IMR-90 (cell line): ENCODE results near the gene TEX48. TPM values are rescaled to one million over a fixed set of nuclear protein-coding genes. Genes with fewer than 3 reads are reported as not detected.

ENCODE experiments used
- ATAC-seq: fragments of 200-7000 bp; cut with Tn5 transposase; 2 replicates; pipeline ENCODE4 v1.9.1; 2020; ENCODE audit warnings: low read depth, mild to moderate bottlenecking, moderate library complexity
- BruUV-seq: library from RNA; stranded (reverse); fragments of 400-500 nt; replicated peaks from 2 replicates; lab custom pipeline; 2021; lab: Mats Ljungman, UMichigan
- CTCF ChIA-PET: fragments of 300-600 bp; formaldehyde crosslinking; extraction: SDS; loops from one replicate; lab custom pipeline; 2021; ENCODE audit warnings: antibody characterized with exemption; lab: Yijun Ruan, JAX
- POLR2A ChIA-PET: fragments of 300-600 bp; sonication (Branson Sonifier 250); formaldehyde crosslinking; loops from one replicate; lab custom pipeline; 2022; ENCODE audit warnings: antibody characterized with exemption; ENCODE audit not compliant: unreplicated experiment; lab: Charles Lee
- DNase-seq: peaks from one replicate; pipeline ENCODE4 v3.0.0; 2013
- H2AFZ ChIP-seq: replicated peaks from 2 replicates; pipeline ENCODE3; 2013; ENCODE audit warnings: low read length, mild to moderate bottlenecking; ENCODE audit not compliant: poor library complexity
- H2AK5ac ChIP-seq: 2 replicates; pipeline ENCODE4 v1.6.1; 2013; ENCODE audit warnings: low read depth, low read length, inconsistent platforms
- H2AK9ac ChIP-seq: replicated peaks from 2 replicates; pipeline ENCODE3; 2013; ENCODE audit warnings: mild to moderate bottlenecking, low read depth, low read length, moderate library complexity; ENCODE audit not compliant: poor library complexity
- H2BK120ac ChIP-seq: 2 replicates; pipeline ENCODE4 v1.6.1; 2013; ENCODE audit warnings: low read depth, low read length, inconsistent platforms
- H2BK15ac ChIP-seq: 3 replicates; pipeline ENCODE4 v1.6.1; 2013; ENCODE audit warnings: low read depth, low read length, inconsistent platforms
- H2BK20ac ChIP-seq: 2 replicates; pipeline ENCODE4 v1.6.1; 2013; ENCODE audit warnings: low read depth, mild to moderate bottlenecking, inconsistent platforms, low read length, moderate library complexity
- H2BK5ac ChIP-seq: 2 replicates; pipeline ENCODE4 v1.6.1; 2013; ENCODE audit warnings: mild to moderate bottlenecking, low read depth, low read length, inconsistent platforms; ENCODE audit not compliant: poor library complexity, severe bottlenecking
- H3K14ac ChIP-seq: replicated peaks from 2 replicates; pipeline ENCODE4 v1.6.1; 2013; ENCODE audit warnings: low read depth, low read length, inconsistent platforms
- H3K18ac ChIP-seq: 2 replicates; pipeline ENCODE4 v1.6.1; 2013; ENCODE audit warnings: low read depth, low read length, control low read depth
- H3K23ac ChIP-seq: 2 replicates; pipeline ENCODE4 v1.6.1; 2013; ENCODE audit warnings: low read depth, low read length, inconsistent platforms
- H3K27ac ChIP-seq: 2 replicates; pipeline ENCODE4 v1.5.1; 2013; ENCODE audit warnings: mild to moderate bottlenecking, control low read depth, low read length; ENCODE audit not compliant: insufficient read depth
- H3K27me3 ChIP-seq: 2 replicates; pipeline ENCODE4 v1.6.1; 2013; ENCODE audit warnings: low read length; ENCODE audit not compliant: control insufficient read depth, insufficient read depth
- H3K36me3 ChIP-seq: 2 replicates; pipeline ENCODE4 v1.6.1; 2013; ENCODE audit warnings: low read length, mixed read lengths; ENCODE audit not compliant: control insufficient read depth, insufficient read depth
- H3K4ac ChIP-seq: 2 replicates; pipeline ENCODE4 v1.6.1; 2013; ENCODE audit warnings: low read depth, low read length, inconsistent platforms
- H3K4me1 ChIP-seq: 2 replicates; pipeline ENCODE4 v1.6.1; 2013; ENCODE audit warnings: low read length, mixed read lengths; ENCODE audit not compliant: control insufficient read depth, insufficient read depth
- H3K4me2 ChIP-seq: 2 replicates; pipeline ENCODE4 v1.6.1; 2013; ENCODE audit warnings: low read depth, mild to moderate bottlenecking, control low read depth, low read length, moderate library complexity
- H3K4me3 ChIP-seq: 2 replicates; pipeline ENCODE4 v1.5.1; 2013; ENCODE audit warnings: low read depth, mild to moderate bottlenecking, control low read depth, low read length, moderate library complexity; ENCODE audit not compliant: insufficient read depth
- H3K56ac ChIP-seq: 2 replicates; pipeline ENCODE4 v1.6.1; 2013; ENCODE audit warnings: low read length, inconsistent platforms; ENCODE audit not compliant: insufficient read depth; ENCODE audit errors: extremely low read depth
- H3K79me1 ChIP-seq, 2 experiments: 2 replicates each; pipeline ENCODE4 v1.6.1; 2013; ENCODE audit warnings: low read length in 2 of 2, inconsistent platforms in 1 of 2, low read depth in 1 of 2
- H3K9ac ChIP-seq: 2 replicates; pipeline ENCODE4 v1.6.1; 2013; ENCODE audit warnings: low read depth, low read length, control low read depth
- H3K9me1 ChIP-seq: 2 replicates; pipeline ENCODE4 v1.6.1; 2013; ENCODE audit warnings: low read length, inconsistent platforms; ENCODE audit not compliant: insufficient read depth
- H3K9me3 ChIP-seq: 2 replicates; pipeline ENCODE4 v1.6.1; 2013; ENCODE audit warnings: low read length; ENCODE audit not compliant: control insufficient read depth, insufficient read depth
- H4K20me1 ChIP-seq: 2 replicates; pipeline ENCODE4 v1.6.1; 2013; ENCODE audit warnings: low read length, inconsistent platforms; ENCODE audit not compliant: insufficient read depth
- H4K5ac ChIP-seq: 2 replicates; pipeline ENCODE4 v1.6.1; 2013; ENCODE audit warnings: mild to moderate bottlenecking, low read depth, low read length, control low read depth
- H4K8ac ChIP-seq, 2 experiments: 2 replicates each; pipeline ENCODE4 v1.6.1; 2013; ENCODE audit warnings: low read depth in 2 of 2, low read length in 2 of 2, control low read depth in 1 of 2, inconsistent platforms in 1 of 2
- H4K91ac ChIP-seq: 2 replicates; pipeline ENCODE4 v1.6.1; 2013; ENCODE audit warnings: low read depth, low read length, inconsistent platforms; ENCODE audit not compliant: insufficient read depth
- BHLHE40 ChIP-seq: fragments of 150-350 bp; IDR thresholded peaks from 2 replicates; pipeline ENCODE4 v1.6.1; 2016; ENCODE audit warnings: mild to moderate bottlenecking, low read depth, low read length
- CHD1 ChIP-seq: IDR thresholded peaks from 2 replicates; pipeline ENCODE4 v1.6.1; 2012; ENCODE audit warnings: low read depth, low read length, improper control_type of control experiment
- MAFK ChIP-seq: IDR thresholded peaks from 2 replicates; pipeline ENCODE4 v1.6.1; 2012; ENCODE audit warnings: low read depth, low read length, improper control_type of control experiment
- RAD21 ChIP-seq: IDR thresholded peaks from 2 replicates; pipeline ENCODE4 v1.6.1; 2012; ENCODE audit warnings: low read length, improper control_type of control experiment
- WGBS, 2 experiments: methylation state at CpG; one replicate each; pipeline versions ENCODE4 v1.1.5 to v1.1.7; 2013; ENCODE audit warnings: missing lambda C conversion rate in 2 of 2; ENCODE audit not compliant: insufficient read length in 1 of 2; ENCODE audit errors: extremely low coverage in 2 of 2; 5-methylcytosine and 5-hydroxymethylcytosine counted together
- dilution Hi-C: fragments of 300-500 bp; cut with HindIII; formaldehyde crosslinking; loops from one replicate; pipeline ENCODE4 v1.14.3; 2018; ENCODE audit warnings: low sequenced_read_pairs; ENCODE audit not compliant: unreplicated experiment
- in situ Hi-C: fragments of 300-500 bp; cut with MboI; formaldehyde crosslinking; loops from 3 replicates; pipeline ENCODE4 v1.14.3; 2019; ENCODE audit warnings: low sequenced_read_pairs, inconsistent platforms, mixed read lengths
- intact Hi-C: fragments of 100-400 bp; cut with micrococcal nuclease; formaldehyde crosslinking; loops from 2 replicates; pipeline ENCODE4 v1.10.0; 2022
- polyA plus RNA-seq, 3 experiments: library from polyadenylated mRNA; depleted of rRNA; stranded (reverse); fragments of >200 nt; gene quantifications; 2 replicates each; pipeline ENCODE4 v1.2.3, GENCODE V29; 2012; ENCODE audit warnings: low replicate concordance in 1 of 3
- total RNA-seq: library from RNA; depleted of rRNA; stranded (reverse); fragments of >200 nt; gene quantifications from 2 replicates; pipeline ENCODE4 v1.2.3, GENCODE V29; 2012
- TF ChIP-seq, protein P1 (sequence below): conservative IDR thresholded peaks from 2 replicates; pipeline ENCODE4 v1.5.1; 2012; ENCODE audit warnings: mild to moderate bottlenecking, low read depth, low read length, improper control_type of control experiment

The TEX48 gene
- total and polyA plus RNA-seq, 2 of the 4 experiments (the other 2 are of a cell fraction) = not detected

DNA sequence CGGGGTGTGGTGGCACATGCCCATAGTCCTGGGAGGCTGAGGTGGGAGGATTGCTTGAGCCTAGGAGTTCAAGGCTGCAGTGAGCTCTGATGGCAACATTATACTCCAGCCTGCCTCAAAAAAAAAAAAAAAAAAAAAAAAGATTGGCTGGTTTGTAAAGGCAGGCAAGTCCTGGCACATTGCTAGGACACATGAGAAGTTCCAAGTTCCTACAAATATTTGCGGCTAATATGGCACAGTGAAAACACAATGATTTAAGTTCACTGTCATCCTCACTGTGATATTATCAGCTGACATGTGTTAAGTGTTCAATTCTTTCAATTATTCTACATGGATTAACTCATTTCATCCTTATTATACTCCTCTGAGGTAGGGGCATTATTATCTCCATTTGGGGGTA lies 50.8 kb downstream of the TEX48 start:
- no peak overlapping the region for H3K4me3 ChIP-seq
- H2AK9ac ChIP-seq = no peak overlapping the region
- ATAC-seq (no peak), DNase-seq (no peak)
- no peak overlapping the region for H3K4me2 ChIP-seq
- no peak overlapping the region for H2BK5ac ChIP-seq
- H3K56ac ChIP-seq = no peak overlapping the region
- no peaks in the 10 kb centered on the region for H4K20me1 ChIP-seq
- H3K4ac ChIP-seq = no peak overlapping the region
- no peak overlapping the region for H3K27ac ChIP-seq
- no peak overlapping the region for H4K8ac ChIP-seq
- POLR2A ChIA-PET = no interaction called here
- H2AFZ ChIP-seq = no peak overlapping the region
- H3K9me1 ChIP-seq = no peaks in the 10 kb centered on the region; the same call in 1 of the 2 replicates
- WGBS, 2 experiments = no CpG with 5 or more reads among the region's 2 CpGs
- H3K18ac ChIP-seq = no peak overlapping the region
- no TSS peak for BruUV-seq
- H3K9me3 ChIP-seq = no peaks in the 10 kb centered on the region
- no peak overlapping the region for H3K14ac ChIP-seq
- H2BK15ac ChIP-seq = no peak overlapping the region
- CTCF ChIA-PET = no interaction called here
- TF ChIP-seq MAFK = no peak
- TF ChIP-seq, protein P1, sequence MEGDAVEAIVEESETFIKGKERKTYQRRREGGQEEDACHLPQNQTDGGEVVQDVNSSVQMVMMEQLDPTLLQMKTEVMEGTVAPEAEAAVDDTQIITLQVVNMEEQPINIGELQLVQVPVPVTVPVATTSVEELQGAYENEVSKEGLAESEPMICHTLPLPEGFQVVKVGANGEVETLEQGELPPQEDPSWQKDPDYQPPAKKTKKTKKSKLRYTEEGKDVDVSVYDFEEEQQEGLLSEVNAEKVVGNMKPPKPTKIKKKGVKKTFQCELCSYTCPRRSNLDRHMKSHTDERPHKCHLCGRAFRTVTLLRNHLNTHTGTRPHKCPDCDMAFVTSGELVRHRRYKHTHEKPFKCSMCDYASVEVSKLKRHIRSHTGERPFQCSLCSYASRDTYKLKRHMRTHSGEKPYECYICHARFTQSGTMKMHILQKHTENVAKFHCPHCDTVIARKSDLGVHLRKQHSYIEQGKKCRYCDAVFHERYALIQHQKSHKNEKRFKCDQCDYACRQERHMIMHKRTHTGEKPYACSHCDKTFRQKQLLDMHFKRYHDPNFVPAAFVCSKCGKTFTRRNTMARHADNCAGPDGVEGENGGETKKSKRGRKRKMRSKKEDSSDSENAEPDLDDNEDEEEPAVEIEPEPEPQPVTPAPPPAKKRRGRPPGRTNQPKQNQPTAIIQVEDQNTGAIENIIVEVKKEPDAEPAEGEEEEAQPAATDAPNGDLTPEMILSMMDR = no peak
- no peak for TF ChIP-seq BHLHE40
- TF ChIP-seq RAD21 = no peak
- no peak for TF ChIP-seq CHD1
- no peak overlapping the region for H3K9ac ChIP-seq
- no peaks in the 10 kb centered on the region for H3K79me1 ChIP-seq
- in situ Hi-C loops (no loop called here), dilution Hi-C loops (no loop called here), intact Hi-C loops (no loop called here)
- no peak overlapping the region for H2BK120ac ChIP-seq
- H3K27me3 ChIP-seq = no peaks in the 10 kb centered on the region
- no peak overlapping the region for H4K5ac ChIP-seq
- no peak overlapping the region for H3K23ac ChIP-seq
- no peaks in the 10 kb centered on the region for H3K4me1 ChIP-seq
- H2BK20ac ChIP-seq = no peak overlapping the region
- H3K36me3 ChIP-seq = peaks cover 40% of the 10 kb centered on the region
- H2AK5ac ChIP-seq = no peak overlapping the region
- H4K91ac ChIP-seq = no peak overlapping the region
